ENCODE data around the gene BMAL1. TPM values are rescaled to one million over a fixed set of nuclear protein-coding genes. Genes with fewer than 3 reads are reported as not detected.

BMAL1 gene
- total RNA-seq, 1 donor = 89.9 TPM

GRCh38 chr11:13279487-13279834 lies 1.9 kb downstream of the BMAL1 start:
- H3K4me1 ChIP-seq (ENCODE audit: insufficient read depth, low read length) = peaks cover 46% of the 10 kb centered on the region
- H3K9me3 ChIP-seq (ENCODE audit: low read depth, low read length) = no peaks in the 10 kb centered on the region

GRCh38 chr11:13280092-13280722 lies 2.6 kb downstream of the BMAL1 start:
- no peaks in the 10 kb centered on the region for H3K9me3 ChIP-seq (ENCODE audit: low read depth, low read length)
- H3K4me3 ChIP-seq (ENCODE audit: low read length) = no peak overlapping the region
- H3K4me1 ChIP-seq (ENCODE audit: insufficient read depth, low read length) = peaks cover 52% of the 10 kb centered on the region

More at GRCh38 chr11:13279487-13279834, 1.9 kb downstream of the BMAL1 start:
- peaks cover 15% of the 10 kb centered on the region for H3K27me3 ChIP-seq (ENCODE audit: insufficient read depth, low read length)
- no peak overlapping the region for H3K4me3 ChIP-seq (ENCODE audit: low read length)

GRCh38 chr11:13280777-13281176 lies 3.2 kb downstream of the BMAL1 start:
- Histone ChIP-seq H3K9me3 (ENCODE audit: low read depth, low read length) (no peaks in the 10 kb centered on the region), H3K27me3 (ENCODE audit: insufficient read depth, low read length) (peaks cover 6% of the 10 kb centered on the region), H3K4me1 (ENCODE audit: insufficient read depth, low read length) (peaks cover 52% of the 10 kb centered on the region), H3K4me3 (ENCODE audit: low read length) (no peak overlapping the region)

More at GRCh38 chr11:13280092-13280722, 2.6 kb downstream of the BMAL1 start:
- peaks cover 10% of the 10 kb centered on the region for H3K27me3 ChIP-seq (ENCODE audit: insufficient read depth, low read length)

- Histone ChIP-seq H3K4me1 (ENCODE audit: insufficient read depth, low read length) (peaks cover 64% of the 10 kb centered on the region), H3K4me3 (ENCODE audit: low read length) (no peak overlapping the region), H3K9me3 (ENCODE audit: low read depth, low read length) (no peaks in the 10 kb centered on the region), H3K27me3 (ENCODE audit: insufficient read depth, low read length) (peaks cover 6% of the 10 kb centered on the region)
These were observed 6.0 kb downstream of the BMAL1 start for GRCh38 chr11:13283636-13284035.

- H3K4me1 ChIP-seq (ENCODE audit: insufficient read depth, low read length) = peaks cover 51% of the 10 kb centered on the region
- no peaks in the 10 kb centered on the region for H3K9me3 ChIP-seq (ENCODE audit: low read depth, low read length)
- no peak overlapping the region for H3K4me3 ChIP-seq (ENCODE audit: low read length)
- H3K27me3 ChIP-seq (ENCODE audit: insufficient read depth, low read length) = no peaks in the 10 kb centered on the region
These were observed 7.4 kb downstream of the BMAL1 start for GRCh38 chr11:13284776-13285588.

- Histone ChIP-seq H3K9me3 (ENCODE audit: low read depth, low read length) (no peaks in the 10 kb centered on the region), H3K4me1 (ENCODE audit: insufficient read depth, low read length) (peaks cover 41% of the 10 kb centered on the region), H3K4me3 (ENCODE audit: low read length) (no peak overlapping the region), H3K27me3 (ENCODE audit: insufficient read depth, low read length) (no peaks in the 10 kb centered on the region)
These were observed 8.8 kb downstream of the BMAL1 start for GRCh38 chr11:13286279-13286821.

GRCh38 chr11:13287036-13287435 lies 9.4 kb downstream of the BMAL1 start:
- H3K27me3 ChIP-seq (ENCODE audit: insufficient read depth, low read length) = no peaks in the 10 kb centered on the region
- H3K4me1 ChIP-seq (ENCODE audit: insufficient read depth, low read length) = peaks cover 40% of the 10 kb centered on the region
- no peak overlapping the region for H3K4me3 ChIP-seq (ENCODE audit: low read length)
- no peaks in the 10 kb centered on the region for H3K9me3 ChIP-seq (ENCODE audit: low read depth, low read length)

- peaks cover 40% of the 10 kb centered on the region for H3K4me1 ChIP-seq (ENCODE audit: insufficient read depth, low read length)
These were observed 10.1 kb downstream of the BMAL1 start for GRCh38 chr11:13287681-13288080.

GRCh38 chr11:13288375-13289029 lies 10.9 kb downstream of the BMAL1 start:
- H3K27me3 ChIP-seq (ENCODE audit: insufficient read depth, low read length) = no peaks in the 10 kb centered on the region
- no peaks in the 10 kb centered on the region for H3K9me3 ChIP-seq (ENCODE audit: low read depth, low read length)
- peaks cover 45% of the 10 kb centered on the region for H3K4me1 ChIP-seq (ENCODE audit: insufficient read depth, low read length)
- H3K4me3 ChIP-seq (ENCODE audit: low read length) = no peak overlapping the region

More at GRCh38 chr11:13287681-13288080, 10.1 kb downstream of the BMAL1 start:
- Histone ChIP-seq H3K27me3 (ENCODE audit: insufficient read depth, low read length) (no peaks in the 10 kb centered on the region), H3K9me3 (ENCODE audit: low read depth, low read length) (no peaks in the 10 kb centered on the region), H3K4me3 (ENCODE audit: low read length) (no peak overlapping the region)

GRCh38 chr11:13289081-13289480 lies 11.5 kb downstream of the BMAL1 start:
- H3K27me3 ChIP-seq (ENCODE audit: insufficient read depth, low read length) = no peaks in the 10 kb centered on the region
- no peaks in the 10 kb centered on the region for H3K9me3 ChIP-seq (ENCODE audit: low read depth, low read length)
- peaks cover 45% of the 10 kb centered on the region for H3K4me1 ChIP-seq (ENCODE audit: insufficient read depth, low read length)
- no peak overlapping the region for H3K4me3 ChIP-seq (ENCODE audit: low read length)

GRCh38 chr11:13290221-13290980 lies 12.8 kb downstream of the BMAL1 start:
- Histone ChIP-seq H3K4me3 (ENCODE audit: low read length) (no peak overlapping the region), H3K27me3 (ENCODE audit: insufficient read depth, low read length) (no peaks in the 10 kb centered on the region), H3K4me1 (ENCODE audit: insufficient read depth, low read length) (peaks cover 49% of the 10 kb centered on the region), H3K9me3 (ENCODE audit: low read depth, low read length) (no peaks in the 10 kb centered on the region)

- Histone ChIP-seq H3K4me1 (ENCODE audit: insufficient read depth, low read length) (peaks cover 53% of the 10 kb centered on the region), H3K4me3 (ENCODE audit: low read length) (no peak overlapping the region), H3K9me3 (ENCODE audit: low read depth, low read length) (no peaks in the 10 kb centered on the region), H3K27me3 (ENCODE audit: insufficient read depth, low read length) (no peaks in the 10 kb centered on the region)
These were observed 13.8 kb downstream of the BMAL1 start for GRCh38 chr11:13291361-13291760.

- Histone ChIP-seq H3K9me3 (ENCODE audit: low read depth, low read length) (no peaks in the 10 kb centered on the region), H3K4me1 (ENCODE audit: insufficient read depth, low read length) (peaks cover 51% of the 10 kb centered on the region), H3K4me3 (ENCODE audit: low read length) (no peak overlapping the region), H3K27me3 (ENCODE audit: insufficient read depth, low read length) (no peaks in the 10 kb centered on the region)
These were observed 14.2 kb downstream of the BMAL1 start for GRCh38 chr11:13291800-13292199.

GRCh38 chr11:13292970-13293369 lies 15.4 kb downstream of the BMAL1 start:
- no peaks in the 10 kb centered on the region for H3K27me3 ChIP-seq (ENCODE audit: insufficient read depth, low read length)
- H3K4me1 ChIP-seq (ENCODE audit: insufficient read depth, low read length) = peaks cover 51% of the 10 kb centered on the region
- no peaks in the 10 kb centered on the region for H3K9me3 ChIP-seq (ENCODE audit: low read depth, low read length)
- no peak overlapping the region for H3K4me3 ChIP-seq (ENCODE audit: low read length)
